GM21723 (cell line): ENCODE measurements around the gene ZNF699.
"Not testable (repeated sequence)": the region's sequence is repeated elsewhere in the genome, so short reads cannot be mapped to it uniquely, and the experiment has no call there.

Source experiments
- ATAC-seq: cut with Tn5 transposase; IDR thresholded peaks from one replicate; pipeline ENCODE4 v1.9.1; 2021; ENCODE audit warnings: mild to moderate bottlenecking, moderate library complexity; ENCODE audit not compliant: unreplicated experiment

Gene ZNF699

GRCh38 chr19:9309139-9309973 is at the start of gene ZNF699:
TSS of gene ZNF699 (minus strand) at chr19:9309838. CDS start at chr19:9305119, 4,719 bp downstream.
- peak; percentile 88 for ATAC-seq

GRCh38 chr19:9354651-9355050 is 45.0 kb upstream of the ZNF699 start:
- ATAC-seq: no peak

- ATAC-seq: no peak
Measured at GRCh38 chr19:9353011-9353410, 43.4 kb upstream of the ZNF699 start.

- no peak for ATAC-seq
Measured at GRCh38 chr19:9352505-9352904, 42.9 kb upstream of the ZNF699 start.

GRCh38 chr19:9348671-9349070 is 39.0 kb upstream of the ZNF699 start:
- no peak for ATAC-seq

GRCh38 chr19:9348253-9348652 is 38.6 kb upstream of the ZNF699 start:
- no peak for ATAC-seq

- no peak for ATAC-seq
Measured at GRCh38 chr19:9345005-9345404, 35.4 kb upstream of the ZNF699 start.

- ATAC-seq: no peak
Measured at GRCh38 chr19:9342610-9343304, 33.1 kb upstream of the ZNF699 start.

GRCh38 chr19:9329999-9330398 is 20.4 kb upstream of the ZNF699 start:
- ATAC-seq: no peak

- no peak for ATAC-seq
Measured at GRCh38 chr19:9324584-9324962, 14.9 kb upstream of the ZNF699 start.

GRCh38 chr19:9323919-9324583 is 14.4 kb upstream of the ZNF699 start, which contains the start of gene ZNF559:
TSS of gene ZNF559 (plus strand) at chr19:9324179. CDS start at chr19:9338550, 14,371 bp downstream.
- peak; percentile 96 for ATAC-seq

- peak; percentile 37 for ATAC-seq
Measured at GRCh38 chr19:9323557-9323918, 13.9 kb upstream of the ZNF699 start.

- not testable (repeated sequence) for ATAC-seq
Measured at GRCh38 chr19:9322201-9322600, 12.6 kb upstream of the ZNF699 start.

- ATAC-seq: not testable (repeated sequence)
Measured at GRCh38 chr19:9321756-9322155, 12.1 kb upstream of the ZNF699 start.

GRCh38 chr19:9321338-9321737 is 11.7 kb upstream of the ZNF699 start:
- no peak for ATAC-seq

- ATAC-seq: no peak
Measured at GRCh38 chr19:9313756-9314155, 4.1 kb upstream of the ZNF699 start.

- ATAC-seq: peak; percentile 66
Measured at GRCh38 chr19:9309974-9310446, 372 bp upstream of the ZNF699 start.

GRCh38 chr19:9308091-9308770 is 1.4 kb downstream of the ZNF699 start:
- no peak for ATAC-seq

GRCh38 chr19:9306443-9306842 is 3.2 kb downstream of the ZNF699 start:
- no peak for ATAC-seq

- ATAC-seq: no peak
Measured at GRCh38 chr19:9296336-9296735, 13.3 kb downstream of the ZNF699 start.

- ATAC-seq: no peak
Measured at GRCh38 chr19:9295411-9295849, 14.2 kb downstream of the ZNF699 start.
